Chondrocyte (in vitro differentiated cells): ENCODE data around the gene KLK7. TPM values are rescaled to one million over a fixed set of nuclear protein-coding genes. Genes with fewer than 3 reads are reported as not detected.

Source experiments
- DNase-seq: peaks from one replicate; pipeline ENCODE4 v3.0.0; 2021; ENCODE audit warnings: mixed read lengths, low spot score
- H3K27ac Mint-ChIP-seq: one replicate; pipeline ENCODE4 v1.8.0; 2021; ENCODE audit warnings: mild to moderate bottlenecking, moderate library complexity, mixed read lengths; ENCODE audit not compliant: unreplicated experiment
- H3K27me3 Mint-ChIP-seq: 2 replicates; pipeline ENCODE4 v1.8.0; 2021; ENCODE audit warnings: low read depth, mixed read lengths
- H3K36me3 Mint-ChIP-seq: 2 replicates; pipeline ENCODE4 v1.8.0; 2021; ENCODE audit warnings: low read depth, mixed read lengths
- H3K4me1 Mint-ChIP-seq: 2 replicates; pipeline ENCODE4 v1.8.0; 2021; ENCODE audit warnings: low read depth, mild to moderate bottlenecking, mixed read lengths
- H3K4me3 Mint-ChIP-seq: one replicate; pipeline ENCODE4 v1.8.0; 2021; ENCODE audit warnings: mild to moderate bottlenecking, moderate library complexity, mixed read lengths; ENCODE audit not compliant: unreplicated experiment
- H3K9me3 Mint-ChIP-seq: 2 replicates; pipeline ENCODE4 v1.8.0; 2021; ENCODE audit warnings: low read depth, mixed read lengths
- total RNA-seq: library from RNA; stranded (reverse); gene quantifications from 3 replicates; pipeline ENCODE4 v1.2.1, GENCODE V29; 2021
- TF ChIP-seq, protein P1 (sequence below): fragments of 200-600 bp; sonication (generic); IDR thresholded peaks from 2 replicates; pipeline ENCODE4 v1.5.0; 2021; ENCODE audit warnings: antibody characterized with exemption, mild to moderate bottlenecking, moderate library complexity

KLK7 gene
- total RNA-seq, 1 donor from 2014 or later: not detected

GRCh38 chr19:50947123-50947522, 36.6 kb downstream of the KLK7 start:
- Mint-ChIP-seq H3K36me3 (no peaks in the 10 kb centered on the region), H3K27ac (no peak overlapping the region), H3K4me3 (no peak overlapping the region), H3K4me1 (no peaks in the 10 kb centered on the region), H3K9me3 (peaks cover 7% of the 10 kb centered on the region), H3K27me3 (peaks cover 7% of the 10 kb centered on the region)
- TF ChIP-seq, protein P1, sequence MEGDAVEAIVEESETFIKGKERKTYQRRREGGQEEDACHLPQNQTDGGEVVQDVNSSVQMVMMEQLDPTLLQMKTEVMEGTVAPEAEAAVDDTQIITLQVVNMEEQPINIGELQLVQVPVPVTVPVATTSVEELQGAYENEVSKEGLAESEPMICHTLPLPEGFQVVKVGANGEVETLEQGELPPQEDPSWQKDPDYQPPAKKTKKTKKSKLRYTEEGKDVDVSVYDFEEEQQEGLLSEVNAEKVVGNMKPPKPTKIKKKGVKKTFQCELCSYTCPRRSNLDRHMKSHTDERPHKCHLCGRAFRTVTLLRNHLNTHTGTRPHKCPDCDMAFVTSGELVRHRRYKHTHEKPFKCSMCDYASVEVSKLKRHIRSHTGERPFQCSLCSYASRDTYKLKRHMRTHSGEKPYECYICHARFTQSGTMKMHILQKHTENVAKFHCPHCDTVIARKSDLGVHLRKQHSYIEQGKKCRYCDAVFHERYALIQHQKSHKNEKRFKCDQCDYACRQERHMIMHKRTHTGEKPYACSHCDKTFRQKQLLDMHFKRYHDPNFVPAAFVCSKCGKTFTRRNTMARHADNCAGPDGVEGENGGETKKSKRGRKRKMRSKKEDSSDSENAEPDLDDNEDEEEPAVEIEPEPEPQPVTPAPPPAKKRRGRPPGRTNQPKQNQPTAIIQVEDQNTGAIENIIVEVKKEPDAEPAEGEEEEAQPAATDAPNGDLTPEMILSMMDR: no peak
- no peak for DNase-seq

GRCh38 chr19:50944795-50945194, 38.9 kb downstream of the KLK7 start:
- H3K27ac Mint-ChIP-seq: no peak overlapping the region
- no peaks in the 10 kb centered on the region for H3K4me1 Mint-ChIP-seq

GRCh38 chr19:50943074-50943828, 40.5 kb downstream of the KLK7 start:
- H3K4me1 Mint-ChIP-seq: no peaks in the 10 kb centered on the region
- H3K27me3 Mint-ChIP-seq: peaks cover 7% of the 10 kb centered on the region
- TF ChIP-seq, protein P1: no peak
- no peaks in the 10 kb centered on the region for H3K36me3 Mint-ChIP-seq
- H3K4me3 Mint-ChIP-seq: no peak overlapping the region
- no peak overlapping the region for H3K27ac Mint-ChIP-seq
- peaks cover 16% of the 10 kb centered on the region for H3K9me3 Mint-ChIP-seq
- DNase-seq: no peak

More at GRCh38 chr19:50944795-50945194, 38.9 kb downstream of the KLK7 start:
- Mint-ChIP-seq H3K4me3 (no peak overlapping the region), H3K27me3 (peaks cover 7% of the 10 kb centered on the region), H3K36me3 (no peaks in the 10 kb centered on the region), H3K9me3 (peaks cover 10% of the 10 kb centered on the region)
- TF ChIP-seq, protein P1: no peak
- DNase-seq: no peak

GRCh38 chr19:50939596-50939995, 44.1 kb downstream of the KLK7 start:
- Mint-ChIP-seq H3K4me3 (no peak overlapping the region), H3K27me3 (no peaks in the 10 kb centered on the region), H3K36me3 (no peaks in the 10 kb centered on the region), H3K9me3 (peaks cover 16% of the 10 kb centered on the region), H3K4me1 (no peaks in the 10 kb centered on the region), H3K27ac (no peak overlapping the region)
- TF ChIP-seq, protein P1: no peak
- no peak for DNase-seq

GRCh38 chr19:50933640-50934039, 50.1 kb downstream of the KLK7 start:
- Mint-ChIP-seq H3K27ac (no peak overlapping the region), H3K27me3 (peaks cover 13% of the 10 kb centered on the region), H3K9me3 (no peaks in the 10 kb centered on the region), H3K4me1 (no peaks in the 10 kb centered on the region), H3K4me3 (no peak overlapping the region), H3K36me3 (no peaks in the 10 kb centered on the region)
- TF ChIP-seq, protein P1: no peak
- no peak for DNase-seq
